ENCODE results near the gene COA4. TPM values are rescaled to one million over a fixed set of nuclear protein-coding genes. Genes with fewer than 3 reads are reported as not detected.
"Not testable (repeated sequence)": the region's sequence is repeated elsewhere in the genome, so short reads cannot be mapped to it uniquely, and the experiment has no call there.

Gene COA4
- total RNA-seq, 2 donors from 2014 or later, result 40.8 to 64.9 TPM

GRCh38 chr11:73889536-73889935 is 12.9 kb upstream of the COA4 start:
- Histone ChIP-seq H3K4me3 (no peak overlapping the region), H3K27me3 (replicated peaks; ENCODE audit: insufficient read depth) (no peaks in the 10 kb centered on the region), H3K9me3 (no peaks in the 10 kb centered on the region), H3K27ac (no peak overlapping the region), H3K4me1 (ENCODE audit: control insufficient read depth in 1 of 2, low read depth in 2 of 2) (no peaks in the 10 kb centered on the region), H3K36me3 (peaks cover 8% of the 10 kb centered on the region)
- DNase-seq (ENCODE audit: low spot score), result no peak
- no peak for TF ChIP-seq CTCF (IDR thresholded peaks at IDR 0.05)
- no peak for ATAC-seq (ENCODE audit: insufficient number of reproducible peaks, low FRiP score, low read depth)

GRCh38 chr11:73889019-73889418 is 12.4 kb upstream of the COA4 start:
- H3K9me3 ChIP-seq, result no peaks in the 10 kb centered on the region
- TF ChIP-seq CTCF (IDR thresholded peaks at IDR 0.05), result no peak
- peaks cover 9% of the 10 kb centered on the region for H3K36me3 ChIP-seq
- no peaks in the 10 kb centered on the region for H3K4me1 ChIP-seq (ENCODE audit: control insufficient read depth in 1 of 2, low read depth in 2 of 2)
- H3K27ac ChIP-seq, result no peak overlapping the region
- ATAC-seq (ENCODE audit: insufficient number of reproducible peaks, low FRiP score, low read depth), result no peak
- no peak for DNase-seq (ENCODE audit: low spot score)
- H3K4me3 ChIP-seq, result no peak overlapping the region
- H3K27me3 ChIP-seq (replicated peaks; ENCODE audit: insufficient read depth), result no peaks in the 10 kb centered on the region

- Histone ChIP-seq H3K4me1 (ENCODE audit: control insufficient read depth in 1 of 2, low read depth in 2 of 2) (no peaks in the 10 kb centered on the region), H3K36me3 (peaks cover 13% of the 10 kb centered on the region), H3K4me3 (no peak overlapping the region), H3K9me3 (no peaks in the 10 kb centered on the region), H3K27ac (no peak overlapping the region), H3K27me3 (replicated peaks; ENCODE audit: insufficient read depth) (no peaks in the 10 kb centered on the region)
- DNase-seq (ENCODE audit: low spot score) (no peak), ATAC-seq (ENCODE audit: insufficient number of reproducible peaks, low FRiP score, low read depth) (no peak)
- TF ChIP-seq CTCF (IDR thresholded peaks at IDR 0.05), result no peak
These were observed 11.6 kb upstream of the COA4 start for GRCh38 chr11:73888244-73888643.

- no peak for TF ChIP-seq CTCF (IDR thresholded peaks at IDR 0.05)
- H3K36me3 ChIP-seq, result peaks cover 6% of the 10 kb centered on the region
- no peaks in the 10 kb centered on the region for H3K4me1 ChIP-seq (ENCODE audit: control insufficient read depth in 1 of 2, low read depth in 2 of 2)
- H3K4me3 ChIP-seq, result no peak overlapping the region
- no peaks in the 10 kb centered on the region for H3K27me3 ChIP-seq (replicated peaks; ENCODE audit: insufficient read depth)
- no peaks in the 10 kb centered on the region for H3K9me3 ChIP-seq
- DNase-seq (ENCODE audit: low spot score) (no peak), ATAC-seq (ENCODE audit: insufficient number of reproducible peaks, low FRiP score, low read depth) (no peak)
- H3K27ac ChIP-seq, result no peak overlapping the region
These were observed 7.2 kb upstream of the COA4 start for GRCh38 chr11:73883856-73884255.

- not testable (repeated sequence) for ATAC-seq (ENCODE audit: insufficient number of reproducible peaks, low FRiP score, low read depth); H3K9me3 ChIP-seq; H3K27ac ChIP-seq
These were observed 3.8 kb upstream of the COA4 start for GRCh38 chr11:73880449-73880848.

GRCh38 chr11:73878771-73879170 is 2.1 kb upstream of the COA4 start:
- no peak for DNase-seq (ENCODE audit: low spot score)
- no peak for ATAC-seq (ENCODE audit: insufficient number of reproducible peaks, low FRiP score, low read depth)
- Histone ChIP-seq H3K27ac (no peak overlapping the region), H3K27me3 (replicated peaks; ENCODE audit: insufficient read depth) (no peaks in the 10 kb centered on the region), H3K36me3 (peaks cover 3% of the 10 kb centered on the region), H3K9me3 (no peaks in the 10 kb centered on the region), H3K4me3 (no peak overlapping the region), H3K4me1 (ENCODE audit: control insufficient read depth in 1 of 2, low read depth in 2 of 2) (peaks cover 14 to 21% of the 10 kb centered on the region in 2 donors)
- TF ChIP-seq CTCF (IDR thresholded peaks at IDR 0.05), result no peak

More at GRCh38 chr11:73880449-73880848, 3.8 kb upstream of the COA4 start:
- not testable (repeated sequence) for H3K27me3 ChIP-seq (replicated peaks; ENCODE audit: insufficient read depth); H3K4me3 ChIP-seq; H3K36me3 ChIP-seq; DNase-seq (ENCODE audit: low spot score)
- peaks cover 10 to 17% of the 10 kb centered on the region in 2 donors for H3K4me1 ChIP-seq (ENCODE audit: control insufficient read depth in 1 of 2, low read depth in 2 of 2)

Data from thoracic aorta (tissue), 2 donors.